HS-27A (cell line): ENCODE measurements around the gene IDH3B.

ENCODE experiments used
- DNase-seq: peaks from one replicate; pipeline ENCODE4 v3.0.0-alpha.2; 2012; ENCODE audit warnings: low read depth, missing footprints

IDH3B gene

DNA sequence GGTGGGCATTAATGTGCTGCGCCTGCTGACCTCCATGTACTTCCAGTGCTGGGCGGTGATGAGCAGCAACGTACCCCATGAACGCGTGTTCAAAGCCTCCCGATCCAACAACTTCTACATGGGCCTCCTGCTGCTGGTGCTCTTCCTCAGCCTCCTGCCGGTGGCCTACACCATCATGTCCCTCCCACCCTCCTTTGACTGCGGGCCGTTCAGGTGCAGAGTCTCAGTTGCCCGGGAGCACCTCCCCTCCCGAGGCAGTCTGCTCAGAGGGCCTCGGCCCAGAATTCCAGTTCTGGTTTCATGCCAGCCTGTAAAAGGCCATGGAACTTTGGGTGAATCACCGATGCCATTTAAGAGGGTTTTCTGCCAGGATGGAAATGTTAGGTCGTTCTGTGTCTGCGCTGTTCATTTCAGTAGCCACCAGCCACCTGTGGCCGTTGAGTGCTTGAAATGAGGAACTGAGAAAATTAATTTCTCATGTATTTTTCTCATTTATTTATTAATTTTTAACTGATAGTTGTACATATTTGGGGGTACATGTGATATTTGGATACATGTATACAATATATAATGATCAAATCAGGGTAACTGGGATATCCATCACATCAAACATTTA lies 46.8 kb downstream of the IDH3B start:
- DNase-seq = no peak

DNA sequence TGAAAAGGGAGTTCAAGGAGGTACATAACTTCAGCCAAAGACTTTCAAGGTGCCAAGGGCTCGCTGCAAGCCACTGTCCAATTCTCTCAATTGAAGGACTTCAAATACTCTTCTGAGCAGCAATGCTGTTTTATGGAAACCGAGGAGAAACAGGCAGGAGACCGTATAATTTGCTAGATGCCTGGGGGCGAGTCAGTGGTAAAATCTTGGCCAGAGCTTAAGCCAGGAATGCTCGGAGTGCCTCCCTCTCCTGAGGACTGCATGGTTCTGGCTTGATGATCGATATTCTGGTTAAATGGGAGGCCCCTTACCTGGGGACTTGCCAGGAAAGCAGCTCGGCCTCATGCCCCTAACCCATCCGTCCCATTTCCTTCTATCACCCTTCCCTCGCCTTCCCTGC lies 47.4 kb downstream of the IDH3B start:
- DNase-seq = no peak

DNA sequence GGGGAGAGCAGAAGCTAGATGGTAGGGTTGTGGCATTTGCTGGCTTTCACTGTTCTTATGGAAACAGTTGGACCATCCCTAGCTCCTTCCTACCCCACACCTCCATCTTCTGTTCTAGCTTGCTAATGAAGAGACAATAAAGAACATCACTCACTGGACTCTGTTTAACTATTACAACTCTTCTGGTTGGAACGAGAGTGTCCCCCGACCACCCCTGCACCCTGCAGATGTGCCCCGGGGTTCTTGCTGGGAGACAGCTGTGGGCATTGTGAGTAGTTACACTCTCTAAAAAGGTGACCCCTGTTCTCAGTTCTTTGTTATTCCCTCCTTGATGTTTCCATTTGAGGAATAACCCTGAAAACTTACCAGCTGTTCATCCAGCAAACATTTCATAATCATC lies 51.9 kb downstream of the IDH3B start:
- DNase-seq = no peak

- DNase-seq = no peak
Observed at GRCh38 chr20:2610941-2611720, 52.9 kb downstream of the IDH3B start.

DNA sequence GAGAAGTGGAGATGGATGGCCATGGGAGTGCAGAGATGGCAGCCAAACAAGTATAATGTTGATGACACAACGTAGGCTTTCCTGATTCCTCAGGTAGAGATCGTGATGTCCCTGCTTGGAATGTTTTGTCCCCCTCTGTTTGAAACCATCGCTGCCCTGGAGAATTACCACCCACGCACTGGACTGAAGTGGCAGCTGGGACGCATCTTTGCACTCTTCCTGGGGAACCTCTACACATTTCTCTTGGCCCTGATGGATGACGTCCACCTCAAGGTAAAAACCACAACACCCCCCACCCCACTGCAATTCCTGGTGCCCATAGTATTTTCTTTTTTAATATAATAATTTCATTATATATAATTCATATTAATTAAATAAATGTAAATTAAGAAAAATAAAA lies 53.7 kb downstream of the IDH3B start:
- no peak for DNase-seq
